PC-9 (cell line): ENCODE results near the gene ZNF385B.

Experiments used
- CTCF ChIP-seq: fragments of 200-600 bp; sonication (generic); conservative IDR thresholded peaks from 2 replicates; pipeline ENCODE4 v1.6.1; 2017; ENCODE audit warnings: mixed run types, antibody characterized with exemption, mild to moderate bottlenecking, moderate library complexity
- EZH2 ChIP-seq: fragments of 200-600 bp; sonication (generic); IDR thresholded peaks from 2 replicates; pipeline ENCODE4 v1.8.0; 2017; ENCODE audit warnings: antibody characterized with exemption, low read depth

GRCh38 chr2:179447839-179448447 is 413.5 kb downstream of the ZNF385B start:
- TF ChIP-seq CTCF (peak; percentile 43; the same call in 1 of the 2 replicates), EZH2 (no peak)
